IPS-15b (cell line): ENCODE data around the gene SOD2.
"Not testable (repeated sequence)": the region's sequence is repeated elsewhere in the genome, so short reads cannot be mapped to it uniquely, and the experiment has no call there.

Source experiments
- H3K27me3 ChIP-seq: one replicate; pipeline ENCODE4 v1.6.1; 2013; ENCODE audit warnings: low read length; ENCODE audit not compliant: control insufficient read depth, insufficient read depth
- H3K36me3 ChIP-seq: one replicate; pipeline ENCODE4 v1.6.1; 2013; ENCODE audit warnings: low read length; ENCODE audit not compliant: control insufficient read depth, insufficient read depth
- H3K4me1 ChIP-seq: one replicate; pipeline ENCODE4 v1.6.1; 2013; ENCODE audit warnings: mild to moderate bottlenecking, low read length; ENCODE audit not compliant: control insufficient read depth, insufficient read depth
- H3K4me3 ChIP-seq: one replicate; pipeline ENCODE4 v1.5.1; 2013; ENCODE audit warnings: low read depth, low read length
- H3K9ac ChIP-seq: one replicate; pipeline ENCODE4 v1.6.1; 2013; ENCODE audit warnings: low read depth, mild to moderate bottlenecking, low read length
- H3K9me3 ChIP-seq: one replicate; pipeline ENCODE4 v1.6.1; 2013; ENCODE audit warnings: mild to moderate bottlenecking, low read length; ENCODE audit not compliant: control insufficient read depth, insufficient read depth

The SOD2 gene

GRCh38 chr6:159693128-159693893, at the start of gene SOD2:
Gene SOD2, minus strand, starts transcription at chr6:159693241. Its CDS starts 74 bp downstream, at chr6:159693167.
- peak within 1 kb of the TSS; percentile 84 for H3K4me3 ChIP-seq
- peak within 1 kb of the TSS; percentile 70 for H3K9ac ChIP-seq
- no peaks in the 10 kb centered on the region for H3K9me3 ChIP-seq
- peaks cover 5% of the 10 kb centered on the region for H3K4me1 ChIP-seq
- H3K36me3 ChIP-seq = peaks cover 2% of the 10 kb centered on the region
- no peaks in the 10 kb centered on the region for H3K27me3 ChIP-seq

- H3K9ac ChIP-seq = no peak overlapping the region
- peaks cover 19% of the 10 kb centered on the region for H3K36me3 ChIP-seq
- H3K4me3 ChIP-seq = no peak overlapping the region
- no peaks in the 10 kb centered on the region for H3K9me3 ChIP-seq
- no peaks in the 10 kb centered on the region for H3K4me1 ChIP-seq
- H3K27me3 ChIP-seq = no peaks in the 10 kb centered on the region
These were observed 49.1 kb upstream of the SOD2 start for GRCh38 chr6:159742165-159742564.

GRCh38 chr6:159739341-159739740, 46.3 kb upstream of the SOD2 start:
- Histone ChIP-seq H3K9me3 (no peaks in the 10 kb centered on the region), H3K4me3 (no peak overlapping the region), H3K36me3 (peaks cover 15% of the 10 kb centered on the region), H3K27me3 (no peaks in the 10 kb centered on the region), H3K9ac (no peak overlapping the region), H3K4me1 (no peaks in the 10 kb centered on the region)

- H3K4me3 ChIP-seq = no peak overlapping the region
- no peak overlapping the region for H3K9ac ChIP-seq
- H3K9me3 ChIP-seq = no peaks in the 10 kb centered on the region
- peaks cover 6% of the 10 kb centered on the region for H3K36me3 ChIP-seq
- H3K27me3 ChIP-seq = no peaks in the 10 kb centered on the region
- H3K4me1 ChIP-seq = no peaks in the 10 kb centered on the region
These were observed 43.9 kb upstream of the SOD2 start for GRCh38 chr6:159736908-159737307.

GRCh38 chr6:159733395-159733794, 40.4 kb upstream of the SOD2 start:
- not testable (repeated sequence) for H3K36me3 ChIP-seq

GRCh38 chr6:159732550-159732949, 39.5 kb upstream of the SOD2 start:
- H3K36me3 ChIP-seq, H3K9ac ChIP-seq, H3K9me3 ChIP-seq, H3K4me3 ChIP-seq, H3K27me3 ChIP-seq, H3K4me1 ChIP-seq: not testable (repeated sequence)

More at GRCh38 chr6:159733395-159733794, 40.4 kb upstream of the SOD2 start:
- not testable (repeated sequence) for H3K4me1 ChIP-seq, H3K9me3 ChIP-seq, H3K9ac ChIP-seq, H3K27me3 ChIP-seq, H3K4me3 ChIP-seq

- no peak overlapping the region for H3K4me3 ChIP-seq
- peaks cover 9% of the 10 kb centered on the region for H3K4me1 ChIP-seq
- H3K9me3 ChIP-seq = no peaks in the 10 kb centered on the region
- no peaks in the 10 kb centered on the region for H3K27me3 ChIP-seq
- no peaks in the 10 kb centered on the region for H3K36me3 ChIP-seq
- no peak overlapping the region for H3K9ac ChIP-seq
These were observed 37.3 kb upstream of the SOD2 start for GRCh38 chr6:159730332-159730676.

GRCh38 chr6:159729598-159730331, 36.7 kb upstream of the SOD2 start:
- Histone ChIP-seq H3K9me3 (no peaks in the 10 kb centered on the region), H3K27me3 (no peaks in the 10 kb centered on the region), H3K9ac (no peak overlapping the region), H3K4me1 (peaks cover 9% of the 10 kb centered on the region), H3K4me3 (peak overlapping the region; percentile 86), H3K36me3 (no peaks in the 10 kb centered on the region)

GRCh38 chr6:159728531-159728964, 35.5 kb upstream of the SOD2 start:
- peaks cover 9% of the 10 kb centered on the region for H3K4me1 ChIP-seq
- H3K9me3 ChIP-seq = no peaks in the 10 kb centered on the region
- no peaks in the 10 kb centered on the region for H3K36me3 ChIP-seq
- H3K4me3 ChIP-seq = peak overlapping the region; percentile 86
- peak overlapping the region; percentile 28 for H3K9ac ChIP-seq
- no peaks in the 10 kb centered on the region for H3K27me3 ChIP-seq

GRCh38 chr6:159727717-159728445, 34.8 kb upstream of the SOD2 start:
- peaks cover 9% of the 10 kb centered on the region for H3K4me1 ChIP-seq
- H3K9me3 ChIP-seq = no peaks in the 10 kb centered on the region
- H3K36me3 ChIP-seq = no peaks in the 10 kb centered on the region
- H3K4me3 ChIP-seq = peak overlapping the region; percentile 86
- H3K27me3 ChIP-seq = no peaks in the 10 kb centered on the region
- peak overlapping the region; percentile 93 for H3K9ac ChIP-seq

GRCh38 chr6:159726918-159727716, 34.1 kb upstream of the SOD2 start, which contains the start of gene WTAP:
Gene WTAP, plus strand, starts transcription at chr6:159727506. Its CDS starts 8,760 bp downstream, at chr6:159736266.
- H3K9ac ChIP-seq = peak within 1 kb of the TSS; percentile 97
- peak within 1 kb of the TSS; percentile 97 for H3K4me3 ChIP-seq
- no peaks in the 10 kb centered on the region for H3K27me3 ChIP-seq
- H3K4me1 ChIP-seq = peaks cover 9% of the 10 kb centered on the region
- no peaks in the 10 kb centered on the region for H3K36me3 ChIP-seq
- H3K9me3 ChIP-seq = no peaks in the 10 kb centered on the region
